Mesendoderm (in vitro differentiated cells): Measurements from ENCODE around the gene NPTX2.
"Not testable (repeated sequence)": the region's sequence is repeated elsewhere in the genome, so short reads cannot be mapped to it uniquely, and the experiment has no call there.

Source experiments
- DNase-seq: peaks from one replicate; pipeline ENCODE4 v3.0.0; 2013
- H2AK5ac ChIP-seq: 2 replicates; pipeline ENCODE4 v1.6.1; 2013; ENCODE audit warnings: low read length, inconsistent platforms
- H2BK120ac ChIP-seq: 2 replicates; pipeline ENCODE4 v1.6.1; 2013; ENCODE audit warnings: low read depth, mild to moderate bottlenecking, low read length, moderate library complexity, mixed read lengths
- H2BK15ac ChIP-seq: replicated peaks from 2 replicates; pipeline ENCODE4 v1.6.1; 2013; ENCODE audit warnings: low read depth, mild to moderate bottlenecking, moderate library complexity
- H2BK5ac ChIP-seq: 2 replicates; pipeline ENCODE4 v1.6.1; 2013; ENCODE audit warnings: low read length, inconsistent platforms
- H3K18ac ChIP-seq: 2 replicates; pipeline ENCODE4 v1.6.1; 2013; ENCODE audit warnings: mild to moderate bottlenecking, low read length, mixed read lengths
- H3K23ac ChIP-seq: one replicate; pipeline ENCODE4 v1.6.1; 2013; ENCODE audit warnings: low read length
- H3K27ac ChIP-seq: 2 replicates; pipeline ENCODE4 v1.5.1; 2013; ENCODE audit warnings: low read depth, mild to moderate bottlenecking, inconsistent platforms, low read length, moderate library complexity
- H3K27me3 ChIP-seq: 2 replicates; pipeline ENCODE4 v1.6.1; 2013; ENCODE audit warnings: low read length, control low read depth, mild to moderate bottlenecking, inconsistent platforms; ENCODE audit not compliant: insufficient read depth, poor library complexity
- H3K36me3 ChIP-seq: 2 replicates; pipeline ENCODE4 v1.6.1; 2013; ENCODE audit warnings: low read length, inconsistent platforms; ENCODE audit not compliant: control insufficient read depth, insufficient read depth
- H3K4ac ChIP-seq: one replicate; pipeline ENCODE4 v1.6.1; 2013; ENCODE audit warnings: low read depth, mild to moderate bottlenecking, low read length, moderate library complexity
- H3K4me1 ChIP-seq: 2 replicates; pipeline ENCODE4 v1.6.1; 2013; ENCODE audit warnings: low read depth, low read length, inconsistent platforms; ENCODE audit not compliant: control insufficient read depth
- H3K4me2 ChIP-seq: 2 replicates; pipeline ENCODE4 v1.6.1; 2013; ENCODE audit warnings: low read length
- H3K4me3 ChIP-seq: 2 replicates; pipeline ENCODE4 v1.5.1; 2013; ENCODE audit warnings: mild to moderate bottlenecking, low read length
- H3K56ac ChIP-seq: one replicate; pipeline ENCODE4 v1.6.1; 2013; ENCODE audit warnings: low read length
- H3K79me1 ChIP-seq: 2 replicates; pipeline ENCODE4 v1.6.1; 2013; ENCODE audit warnings: low read length, inconsistent platforms
- H3K79me2 ChIP-seq: 2 replicates; pipeline ENCODE4 v1.6.1; 2013; ENCODE audit warnings: mild to moderate bottlenecking, low read length; ENCODE audit not compliant: control insufficient read depth, insufficient read depth
- H3K9ac ChIP-seq: 2 replicates; pipeline ENCODE4 v1.6.1; 2013; ENCODE audit warnings: low read length, inconsistent platforms
- H4K5ac ChIP-seq: one replicate; pipeline ENCODE4 v1.6.1; 2013; ENCODE audit warnings: low read length
- H4K8ac ChIP-seq: one replicate; pipeline ENCODE4 v1.6.1; 2013; ENCODE audit warnings: low read depth, mild to moderate bottlenecking, control low read depth, low read length, moderate library complexity
- WGBS: extraction: QIAGEN DNeasy Blood & Tissue Kit; methylation state at CpG from one replicate; pipeline ENCODE4 v1.1.7; 2013; ENCODE audit warnings: low lambda C conversion rate, missing lambda C conversion rate; ENCODE audit not compliant: insufficient coverage; ENCODE audit errors: extremely low coverage; 5-methylcytosine and 5-hydroxymethylcytosine counted together

The NPTX2 gene

DNA sequence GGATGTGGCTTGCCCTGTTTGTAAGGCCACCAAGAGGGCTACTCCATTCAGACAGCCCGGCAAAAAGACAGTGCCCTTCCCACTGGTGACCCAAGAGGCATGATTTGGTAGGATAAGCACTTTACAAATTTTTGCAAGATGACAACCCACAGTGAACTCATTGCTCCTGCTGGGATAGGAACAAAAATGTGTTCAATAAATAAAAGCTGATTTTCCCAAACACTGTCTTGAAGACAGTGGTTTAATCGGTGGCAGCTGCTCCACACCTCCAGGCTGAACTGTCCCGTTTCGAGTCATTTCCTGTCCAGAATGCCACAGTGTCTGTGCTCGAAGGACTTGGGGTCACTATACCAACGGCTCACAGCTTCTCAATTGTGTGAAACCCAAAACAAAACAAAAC is 45.1 kb upstream of the NPTX2 start:
- Histone ChIP-seq H3K18ac (no peak overlapping the region), H3K27me3 (no peaks in the 10 kb centered on the region), H3K4me3 (no peak overlapping the region), H4K8ac (no peak overlapping the region), H3K27ac (no peak overlapping the region), H3K23ac (no peak overlapping the region), H2BK15ac (no peak overlapping the region), H4K5ac (no peak overlapping the region), H3K9ac (no peak overlapping the region), H2BK120ac (no peak overlapping the region), H3K4ac (no peak overlapping the region), H2AK5ac (no peak overlapping the region), H3K4me1 (no peaks in the 10 kb centered on the region), H3K36me3 (no peaks in the 10 kb centered on the region), H3K56ac (no peak overlapping the region), H2BK5ac (no peak overlapping the region), H3K79me2 (no peaks in the 10 kb centered on the region), H3K4me2 (no peak overlapping the region), H3K79me1 (no peaks in the 10 kb centered on the region)
- DNase-seq, result no peak
- no CpG with 5 or more reads among the region's 6 CpGs for WGBS

DNA sequence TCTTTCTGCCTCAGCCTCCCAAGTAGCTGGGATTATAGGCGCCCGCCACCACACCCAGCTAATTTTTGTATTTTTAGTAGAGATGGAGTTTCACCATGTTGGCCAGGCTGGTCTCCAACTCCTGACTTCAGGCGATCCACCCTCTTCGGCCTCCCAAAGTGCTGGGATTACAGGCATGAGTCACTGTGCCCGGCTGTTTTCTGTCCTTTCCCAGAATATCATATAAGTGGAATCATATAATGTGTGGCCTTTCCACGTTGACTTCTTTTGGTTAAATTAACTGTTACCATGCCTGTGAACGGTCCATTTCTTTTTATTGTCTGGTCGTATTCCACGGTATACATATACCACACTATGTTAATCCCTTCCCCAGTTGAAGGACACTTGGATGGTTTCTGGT is 44.4 kb upstream of the NPTX2 start:
- H3K27ac ChIP-seq, H3K18ac ChIP-seq, H2AK5ac ChIP-seq, H3K4me1 ChIP-seq, H3K4me2 ChIP-seq, H3K79me1 ChIP-seq, H3K27me3 ChIP-seq, H3K9ac ChIP-seq, H4K5ac ChIP-seq, DNase-seq, H3K36me3 ChIP-seq, H3K23ac ChIP-seq, H3K56ac ChIP-seq, H3K4me3 ChIP-seq, H3K79me2 ChIP-seq, H2BK15ac ChIP-seq, H4K8ac ChIP-seq, H2BK5ac ChIP-seq, H3K4ac ChIP-seq, H2BK120ac ChIP-seq: not testable (repeated sequence)
- WGBS, result no CpG with 5 or more reads among the region's 9 CpGs

DNA sequence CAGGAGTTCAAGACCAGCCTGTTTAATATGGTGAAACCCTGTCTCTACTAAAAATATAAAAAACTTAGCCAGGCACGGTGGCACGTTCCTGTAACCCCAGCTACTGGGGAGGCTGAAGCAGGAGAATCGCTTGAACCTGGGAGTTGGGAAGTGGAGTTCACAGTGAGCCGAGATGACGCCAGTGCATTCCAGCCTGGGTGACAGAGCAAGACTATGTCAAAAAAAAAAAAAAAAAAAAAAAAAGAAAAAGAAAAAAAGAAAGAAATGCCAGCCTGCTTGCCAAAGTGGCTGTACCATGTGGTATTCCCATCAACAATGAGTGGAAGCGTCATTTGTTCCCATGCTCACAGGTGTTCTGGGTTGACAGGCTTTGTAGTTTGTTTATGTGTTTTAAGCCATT is 43.3 kb upstream of the NPTX2 start:
- Histone ChIP-seq H3K56ac (no peak overlapping the region), H3K27me3 (no peaks in the 10 kb centered on the region), H4K8ac (no peak overlapping the region), H3K4me2 (no peak overlapping the region), H3K4me1 (no peaks in the 10 kb centered on the region), H3K4me3 (no peak overlapping the region), H3K23ac (no peak overlapping the region), H3K9ac (no peak overlapping the region), H2BK120ac (no peak overlapping the region), H3K36me3 (no peaks in the 10 kb centered on the region), H2BK5ac (no peak overlapping the region), H3K18ac (no peak overlapping the region), H3K4ac (no peak overlapping the region), H4K5ac (no peak overlapping the region), H2AK5ac (no peak overlapping the region), H3K79me1 (no peaks in the 10 kb centered on the region), H3K27ac (no peak overlapping the region), H3K79me2 (no peaks in the 10 kb centered on the region), H2BK15ac (no peak overlapping the region)
- no peak for DNase-seq
- no CpG with 5 or more reads among the region's 6 CpGs for WGBS

DNA sequence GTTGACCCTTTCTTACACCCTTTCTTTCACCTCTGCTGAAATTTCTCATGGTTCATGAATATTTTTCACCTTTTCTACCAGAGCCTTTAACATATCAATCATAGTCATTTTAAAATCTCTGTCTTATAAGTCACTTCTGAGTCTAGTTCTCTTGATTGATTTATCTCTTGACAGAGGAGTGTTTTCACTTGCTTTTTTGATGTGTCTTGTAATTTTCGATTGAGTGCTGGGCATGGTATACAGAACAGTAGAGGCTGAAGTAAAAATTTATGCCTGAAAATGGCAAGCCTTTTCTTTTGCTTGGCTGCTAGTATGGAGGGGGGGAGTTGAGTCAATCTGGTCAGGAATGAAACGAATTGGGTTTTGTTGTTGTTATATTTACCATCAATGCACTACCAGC is 41.2 kb upstream of the NPTX2 start:
- no CpG with 5 or more reads among the region's 2 CpGs for WGBS
- Histone ChIP-seq H4K8ac (no peak overlapping the region), H4K5ac (no peak overlapping the region), H3K56ac (no peak overlapping the region), H3K4me2 (no peak overlapping the region), H3K4ac (no peak overlapping the region), H3K27me3 (no peaks in the 10 kb centered on the region), H2BK15ac (no peak overlapping the region), H3K4me1 (no peaks in the 10 kb centered on the region), H2BK120ac (no peak overlapping the region), H3K27ac (no peak overlapping the region), H3K36me3 (no peaks in the 10 kb centered on the region), H3K9ac (no peak overlapping the region), H2AK5ac (no peak overlapping the region), H3K79me1 (no peaks in the 10 kb centered on the region), H3K23ac (no peak overlapping the region), H2BK5ac (no peak overlapping the region), H3K79me2 (no peaks in the 10 kb centered on the region), H3K18ac (no peak overlapping the region), H3K4me3 (no peak overlapping the region)
- DNase-seq, result no peak

DNA sequence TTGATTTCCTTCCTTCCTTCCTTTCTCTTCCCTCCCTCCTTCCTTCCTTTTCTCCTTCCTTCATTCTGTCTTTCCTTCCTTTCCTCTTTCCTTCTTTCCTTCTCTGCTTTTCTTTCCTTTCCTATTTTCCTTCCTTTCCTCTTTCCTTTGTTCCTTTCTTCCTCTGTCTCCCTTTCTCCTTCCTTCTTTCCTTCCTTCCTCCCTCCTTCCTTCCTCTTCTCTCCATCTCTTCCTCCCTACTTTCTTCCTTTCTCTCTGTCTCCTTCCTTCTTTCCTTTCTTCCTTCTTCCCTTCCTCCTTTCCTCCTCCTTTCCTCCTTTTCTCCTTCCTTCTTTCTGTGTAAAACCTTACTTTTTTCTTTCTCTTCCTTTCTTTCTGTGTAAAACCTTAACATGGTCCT is 32.3 kb upstream of the NPTX2 start:
- Histone ChIP-seq H3K4ac (no peak overlapping the region), H4K5ac (no peak overlapping the region), H3K23ac (no peak overlapping the region), H2BK120ac (no peak overlapping the region), H3K79me1 (no peaks in the 10 kb centered on the region), H3K4me2 (no peak overlapping the region), H3K36me3 (no peaks in the 10 kb centered on the region), H3K27me3 (no peaks in the 10 kb centered on the region), H2AK5ac (no peak overlapping the region), H3K4me3 (no peak overlapping the region), H4K8ac (no peak overlapping the region), H2BK5ac (no peak overlapping the region), H3K18ac (no peak overlapping the region), H3K4me1 (no peaks in the 10 kb centered on the region), H3K27ac (no peak overlapping the region), H2BK15ac (no peak overlapping the region), H3K56ac (no peak overlapping the region), H3K79me2 (no peaks in the 10 kb centered on the region), H3K9ac (no peak overlapping the region)
- DNase-seq, result no peak

DNA sequence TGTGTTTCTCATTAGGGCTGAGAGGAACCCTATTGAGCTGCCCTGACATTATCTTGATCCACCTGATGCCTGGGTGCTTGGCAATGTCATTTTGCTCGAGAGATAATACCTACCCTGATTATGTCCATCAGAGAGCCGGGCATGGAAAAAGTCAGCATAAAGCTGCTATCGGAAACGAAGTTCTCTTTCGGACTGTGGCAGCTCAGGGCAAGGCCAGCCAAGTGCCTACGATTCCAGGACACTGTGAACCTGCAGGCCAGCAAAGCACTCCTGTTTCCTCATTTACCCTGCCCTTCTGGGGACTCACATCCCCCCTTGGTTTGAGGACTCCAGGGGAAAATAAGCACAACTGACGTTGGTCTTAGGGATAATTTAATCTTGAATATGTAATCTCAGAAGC is 25.2 kb upstream of the NPTX2 start:
- Histone ChIP-seq H3K9ac (no peak overlapping the region), H3K4me3 (no peak overlapping the region)
- WGBS, result no CpG with 5 or more reads among the region's 7 CpGs

More for the DNA sequence above, 25.2 kb upstream of the NPTX2 start:
- no peak overlapping the region for H2BK5ac ChIP-seq
- no peak overlapping the region for H2BK120ac ChIP-seq
- no peak overlapping the region for H3K18ac ChIP-seq
- no peak overlapping the region for H3K4ac ChIP-seq
- no peak overlapping the region for H4K5ac ChIP-seq
- no peak overlapping the region for H3K56ac ChIP-seq
- no peak overlapping the region for H3K4me2 ChIP-seq
- H3K79me2 ChIP-seq, result no peaks in the 10 kb centered on the region
- no peak for DNase-seq
- no peak overlapping the region for H3K27ac ChIP-seq
- no peak overlapping the region for H2BK15ac ChIP-seq
- H3K23ac ChIP-seq, result no peak overlapping the region
- no peaks in the 10 kb centered on the region for H3K4me1 ChIP-seq
- no peaks in the 10 kb centered on the region for H3K36me3 ChIP-seq
- no peaks in the 10 kb centered on the region for H3K27me3 ChIP-seq
- no peaks in the 10 kb centered on the region for H3K79me1 ChIP-seq
- no peak overlapping the region for H2AK5ac ChIP-seq
- no peak overlapping the region for H4K8ac ChIP-seq
